Adrenal gland (tissue), 5 donors: Measurements from ENCODE around the gene CPLANE2.

Source experiments
- POLR2A ChIP-seq, 2 donors: fragments of 450-650 bp; IDR thresholded peaks; one replicate each; pipeline ENCODE4 v1.6.1; 2017; ENCODE audit warnings: antibody characterized with exemption in 2 of 2, mild to moderate bottlenecking in 2 of 2, moderate library complexity in 1 of 2
- TF ChIP-seq, protein P1 (sequence below), 6 experiments: fragments of 450-650 bp in 4 of 6; fragments of 200-600 bp in 2 of 6; sonication (generic) in 1 of 6; IDR thresholded peaks; 1 replicate in 5 of 6; 2 replicates in 1 of 6; pipeline versions ENCODE4 v1.5.1 to v1.8.0; 2016 to 2021; ENCODE audit warnings: antibody characterized with exemption in 6 of 6, mild to moderate bottlenecking in 2 of 6, moderate library complexity in 1 of 6
- donor health status: DM: no; HTN: no; CAD: no.

DNA sequence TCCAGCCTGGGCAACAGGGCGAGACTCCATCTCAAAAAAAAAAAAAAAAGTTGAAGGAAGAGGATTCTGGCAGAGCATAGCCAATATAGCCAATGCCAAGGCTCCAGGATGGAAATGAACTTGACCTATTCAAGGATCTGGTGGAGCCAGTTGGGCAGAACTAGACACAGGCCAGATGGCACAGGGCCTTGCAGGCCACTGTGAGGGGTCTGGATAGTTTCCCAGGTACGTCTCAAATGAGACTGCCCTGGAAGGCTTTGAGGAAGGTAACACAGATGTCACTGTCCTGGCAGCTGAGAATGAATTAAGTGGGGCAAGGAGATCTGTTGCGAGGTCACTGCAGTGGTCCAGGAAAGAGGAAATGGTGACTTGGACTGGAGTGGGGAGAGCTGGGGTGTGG, 12.5 kb downstream of the CPLANE2 start:
- TF ChIP-seq, protein P1, sequence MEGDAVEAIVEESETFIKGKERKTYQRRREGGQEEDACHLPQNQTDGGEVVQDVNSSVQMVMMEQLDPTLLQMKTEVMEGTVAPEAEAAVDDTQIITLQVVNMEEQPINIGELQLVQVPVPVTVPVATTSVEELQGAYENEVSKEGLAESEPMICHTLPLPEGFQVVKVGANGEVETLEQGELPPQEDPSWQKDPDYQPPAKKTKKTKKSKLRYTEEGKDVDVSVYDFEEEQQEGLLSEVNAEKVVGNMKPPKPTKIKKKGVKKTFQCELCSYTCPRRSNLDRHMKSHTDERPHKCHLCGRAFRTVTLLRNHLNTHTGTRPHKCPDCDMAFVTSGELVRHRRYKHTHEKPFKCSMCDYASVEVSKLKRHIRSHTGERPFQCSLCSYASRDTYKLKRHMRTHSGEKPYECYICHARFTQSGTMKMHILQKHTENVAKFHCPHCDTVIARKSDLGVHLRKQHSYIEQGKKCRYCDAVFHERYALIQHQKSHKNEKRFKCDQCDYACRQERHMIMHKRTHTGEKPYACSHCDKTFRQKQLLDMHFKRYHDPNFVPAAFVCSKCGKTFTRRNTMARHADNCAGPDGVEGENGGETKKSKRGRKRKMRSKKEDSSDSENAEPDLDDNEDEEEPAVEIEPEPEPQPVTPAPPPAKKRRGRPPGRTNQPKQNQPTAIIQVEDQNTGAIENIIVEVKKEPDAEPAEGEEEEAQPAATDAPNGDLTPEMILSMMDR (IDR thresholded peaks at IDR 0.05), result no peak
- TF ChIP-seq POLR2A (IDR thresholded peaks at IDR 0.05), result no peak
